Activated CD4-positive, CD25-positive, alpha-beta regulatory T cell treated with anti-CD3 and anti-CD28 coated beads, Interleukin-2, amount 50 U/mL, for 24 hours (primary cell): ENCODE results near the gene HRC.
A peak's percentile ranks its signal among the peaks of the same experiment; 100 is the strongest.

Experiments used
- ATAC-seq, 2 donors: fragments of 150-1000 bp; cut with Tn5 transposase; one replicate each; pipeline ENCODE4 v1.10.0; 2021; ENCODE audit warnings: mild to moderate bottlenecking in 1 of 2, moderate library complexity in 1 of 2

The HRC gene

DNA sequence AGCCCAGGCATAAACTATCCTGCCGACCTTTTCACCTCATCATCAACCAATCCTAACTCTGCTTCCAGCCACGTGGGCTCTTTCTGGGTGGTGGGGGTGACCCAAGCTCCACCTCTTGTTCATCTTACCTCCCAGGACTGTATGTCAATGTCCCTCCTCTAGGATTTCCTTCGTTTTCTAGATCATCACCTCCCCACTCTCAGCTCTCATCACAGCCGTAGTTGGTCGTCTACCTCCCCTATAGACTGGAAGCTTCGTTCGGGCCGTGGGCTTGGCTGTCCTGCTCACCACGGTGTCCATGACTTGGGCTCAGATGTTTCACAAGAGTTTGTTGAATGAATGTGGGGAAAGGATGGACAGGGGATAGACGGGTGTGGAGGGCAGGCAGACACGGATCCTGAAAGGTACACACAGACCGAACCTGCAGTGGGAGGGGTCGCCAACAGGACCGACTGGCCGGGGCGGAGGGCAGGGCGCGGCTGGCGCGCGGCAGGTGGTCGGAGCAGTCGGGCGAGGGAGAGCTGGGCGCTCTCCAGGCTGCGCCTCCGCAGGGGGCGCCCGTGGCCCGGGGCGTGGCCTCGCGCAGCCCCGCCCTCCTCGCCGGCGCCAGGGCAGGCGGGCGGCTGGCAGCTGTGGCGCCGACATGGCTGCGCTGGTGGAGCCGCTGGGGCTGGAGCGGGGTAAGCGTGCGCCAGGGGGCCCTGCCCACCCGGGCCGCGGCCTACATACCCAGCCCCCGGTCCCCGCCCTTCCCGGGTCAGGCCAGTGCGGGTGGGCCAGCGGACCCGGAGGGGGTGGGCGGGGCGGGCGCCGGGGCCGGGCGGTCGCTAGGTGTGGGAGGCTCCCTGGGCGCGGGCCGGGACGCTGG, 41.2 kb downstream of the HRC start, which contains the start of gene LIN7B:
Gene LIN7B, plus strand, starts transcription at position 609 of the 868 bp plus-strand sequence. Its CDS starts 35 bp downstream, at position 644.
- peak; percentile 67 to 70 for ATAC-seq

DNA sequence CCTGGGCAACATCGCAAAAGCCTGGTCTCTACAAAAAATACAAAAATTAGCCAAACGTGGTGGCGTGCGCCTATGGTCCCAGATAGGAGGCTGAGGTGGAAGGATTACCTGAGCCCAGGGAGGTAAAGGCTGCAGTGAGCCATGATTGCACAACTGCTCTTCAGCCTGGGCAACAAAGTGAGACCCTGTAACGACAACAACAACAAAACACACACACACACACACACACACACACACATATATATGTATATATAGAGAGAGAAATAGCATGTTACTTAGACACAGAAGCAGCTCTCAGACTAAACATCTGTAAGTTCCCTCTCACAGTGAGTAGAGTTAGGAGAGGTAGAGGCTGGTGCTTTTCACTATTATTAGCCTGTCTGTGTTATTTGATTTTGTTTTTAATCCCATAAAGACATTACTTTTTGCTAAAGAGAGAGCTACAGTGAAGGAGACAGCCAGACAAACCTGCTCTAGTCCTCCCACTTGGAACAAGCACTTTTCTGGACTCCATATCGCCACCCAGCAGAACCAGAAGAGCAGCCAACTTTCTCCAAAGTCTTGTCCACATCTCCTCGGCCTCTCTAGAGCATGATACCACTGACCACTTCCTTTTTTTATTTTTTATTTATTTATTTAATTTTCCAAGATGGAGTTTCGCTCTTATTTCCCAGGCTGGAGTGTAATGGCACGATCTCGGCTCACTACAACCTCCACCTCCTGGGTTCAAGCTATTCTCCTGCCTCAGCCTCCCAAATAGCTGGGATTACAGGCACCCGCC, 43.8 kb downstream of the HRC start:
- no peak for ATAC-seq

DNA sequence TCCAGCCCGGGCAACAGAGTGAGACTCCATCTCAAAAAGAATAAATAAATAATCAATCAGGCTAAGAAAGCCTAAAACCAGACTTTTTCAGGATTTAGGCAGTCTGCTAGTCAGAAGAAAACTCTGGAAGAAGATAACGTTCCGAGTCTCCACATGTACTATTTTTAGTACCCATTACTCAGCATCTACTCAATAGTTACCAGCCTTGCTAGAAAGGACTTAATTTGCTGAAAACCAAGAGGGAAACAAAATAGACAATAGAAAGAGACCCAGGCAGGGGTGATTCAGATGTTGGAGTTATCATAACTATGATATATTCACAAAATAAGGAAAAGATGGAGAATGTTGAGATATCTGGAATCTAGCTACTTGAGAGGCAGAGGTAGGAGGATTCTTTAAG, 44.6 kb downstream of the HRC start:
- no peak for ATAC-seq

DNA sequence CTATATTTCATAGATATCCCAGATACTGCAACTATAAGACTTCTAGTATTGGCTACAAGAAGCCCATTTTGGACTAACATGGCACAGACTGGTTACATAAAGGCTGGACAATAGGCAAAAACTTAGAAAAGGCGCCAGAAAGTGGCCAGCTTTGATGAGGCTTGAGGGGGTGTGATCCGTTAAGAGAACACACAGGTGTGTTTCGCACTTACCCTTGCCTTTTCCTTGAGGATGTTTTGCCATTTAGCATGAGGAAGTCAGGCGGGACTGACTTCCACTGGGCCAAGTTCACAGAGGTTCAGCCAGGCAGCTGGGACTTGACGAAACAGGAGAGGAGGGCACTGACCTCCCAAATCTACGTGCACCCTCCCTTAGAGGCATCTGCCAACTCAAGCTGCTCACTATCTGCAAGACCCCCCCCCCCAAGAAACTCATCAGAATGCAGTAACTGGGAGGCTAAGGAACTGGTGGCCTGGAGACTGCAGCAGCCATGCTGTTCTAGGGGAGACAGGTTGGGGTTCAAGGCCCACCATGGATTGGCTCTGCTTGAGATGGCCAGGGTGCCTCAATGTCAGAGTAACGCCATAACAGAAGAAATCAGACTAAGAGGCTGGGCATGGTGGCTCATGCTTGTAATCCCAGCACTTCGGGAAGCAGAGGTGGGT, 45.5 kb downstream of the HRC start:
- no peak for ATAC-seq

DNA sequence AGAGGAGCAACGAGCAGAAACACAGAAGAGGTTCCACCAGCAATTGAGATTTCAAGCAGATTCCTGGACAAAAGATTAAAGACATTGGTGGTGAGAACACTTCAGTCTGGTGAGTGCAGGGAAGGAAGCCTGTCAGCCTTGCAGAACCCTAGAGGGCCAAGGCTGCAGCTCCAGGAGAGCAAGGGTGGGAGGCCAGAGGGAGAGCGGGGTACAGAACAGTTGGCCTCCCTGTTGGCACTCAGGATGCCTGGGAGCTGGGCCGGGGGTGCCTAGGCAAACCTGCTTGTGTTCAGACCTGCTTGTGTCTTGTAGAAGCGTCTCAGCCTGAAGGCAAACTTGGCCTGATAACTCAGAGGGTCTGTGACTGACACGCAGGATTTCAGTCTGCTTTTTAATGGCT, 46.1 kb downstream of the HRC start:
- no peak for ATAC-seq

DNA sequence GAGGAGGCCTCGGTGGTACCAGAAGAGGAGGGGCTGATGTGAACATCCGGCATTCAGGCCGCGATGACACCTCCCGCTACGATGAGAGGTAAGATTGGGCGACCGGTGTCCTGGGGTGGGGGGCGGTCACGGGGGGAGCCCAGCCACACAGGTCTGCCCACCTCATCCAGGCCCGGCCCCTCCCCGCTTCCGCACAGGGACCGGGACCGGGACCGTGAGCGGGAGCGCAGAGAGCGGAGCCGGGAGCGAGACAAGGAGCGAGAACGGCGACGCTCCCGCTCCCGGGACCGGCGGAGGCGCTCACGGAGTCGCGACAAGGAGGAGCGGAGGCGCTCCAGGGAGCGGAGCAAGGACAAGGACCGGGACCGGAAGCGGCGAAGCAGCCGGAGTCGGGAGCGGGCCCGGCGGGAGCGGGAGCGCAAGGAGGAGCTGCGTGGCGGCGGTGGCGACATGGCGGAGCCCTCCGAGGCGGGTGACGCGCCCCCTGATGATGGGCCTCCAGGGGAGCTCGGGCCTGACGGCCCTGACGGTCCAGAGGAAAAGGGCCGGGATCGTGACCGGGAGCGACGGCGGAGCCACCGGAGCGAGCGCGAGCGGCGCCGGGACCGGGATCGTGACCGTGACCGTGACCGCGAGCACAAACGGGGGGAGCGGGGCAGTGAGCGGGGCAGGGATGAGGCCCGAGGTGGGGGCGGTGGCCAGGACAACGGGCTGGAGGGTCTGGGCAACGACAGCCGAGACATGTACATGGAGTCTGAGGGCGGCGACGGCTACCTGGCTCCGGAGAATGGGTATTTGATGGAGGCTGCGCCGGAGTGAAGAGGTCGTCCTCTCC, 47.4 kb downstream of the HRC start:
- ATAC-seq, result no peak

DNA sequence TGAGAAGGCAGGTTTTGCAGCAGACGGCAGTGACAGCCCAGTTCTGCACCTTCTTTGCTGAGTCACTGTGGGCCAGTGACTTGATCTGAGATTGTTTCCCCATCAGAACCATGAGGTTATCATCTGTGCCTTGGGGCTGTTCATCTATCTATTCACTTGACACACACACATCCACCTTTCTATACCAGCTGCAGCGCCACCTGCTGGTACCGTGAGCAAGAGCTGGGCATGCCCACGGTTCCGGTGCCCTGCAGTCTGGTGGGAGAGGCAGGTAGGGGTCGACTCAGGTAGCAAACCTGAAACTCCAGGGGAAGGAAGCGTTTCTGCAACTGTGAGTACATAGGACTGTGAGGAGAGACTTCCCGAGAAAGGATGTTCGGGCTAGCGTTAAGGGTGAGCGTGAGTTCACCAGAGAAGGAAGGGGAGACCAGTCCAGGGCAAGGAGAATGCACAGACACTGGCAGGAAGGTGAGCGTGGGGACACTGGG, 48.5 kb downstream of the HRC start:
- ATAC-seq, result peak; percentile 80 to 84

DNA sequence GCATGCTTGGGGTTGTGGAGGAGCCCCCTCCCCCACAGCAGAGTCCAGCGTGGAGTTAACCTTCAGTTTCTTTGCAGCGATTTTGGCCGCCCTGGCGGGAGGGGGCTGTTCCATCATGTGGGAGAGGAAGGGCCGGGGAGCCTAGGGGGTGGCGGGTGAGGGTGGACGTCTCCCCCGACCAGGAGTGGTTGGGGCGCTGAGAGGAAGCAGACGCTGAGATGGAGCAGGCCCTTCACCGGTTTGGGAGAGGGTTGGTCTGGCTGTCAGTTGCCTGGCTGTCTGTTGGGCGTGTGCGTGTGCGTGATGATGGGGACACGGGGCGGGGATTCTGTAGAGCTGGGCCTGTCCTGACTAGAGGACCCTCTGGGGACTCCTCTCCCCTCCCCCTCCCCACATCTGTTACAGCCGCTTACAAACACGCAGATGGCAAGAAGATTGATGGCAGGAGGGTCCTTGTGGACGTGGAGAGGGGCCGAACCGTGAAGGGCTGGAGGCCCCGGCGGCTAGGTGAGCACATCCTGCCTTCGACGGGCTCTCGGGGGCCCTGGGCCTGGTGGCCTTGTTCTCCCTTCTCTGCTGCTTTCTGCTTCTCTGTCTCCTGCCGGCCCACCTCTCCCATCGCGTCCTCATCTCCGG, 50.8 kb downstream of the HRC start:
- ATAC-seq, result no peak

DNA sequence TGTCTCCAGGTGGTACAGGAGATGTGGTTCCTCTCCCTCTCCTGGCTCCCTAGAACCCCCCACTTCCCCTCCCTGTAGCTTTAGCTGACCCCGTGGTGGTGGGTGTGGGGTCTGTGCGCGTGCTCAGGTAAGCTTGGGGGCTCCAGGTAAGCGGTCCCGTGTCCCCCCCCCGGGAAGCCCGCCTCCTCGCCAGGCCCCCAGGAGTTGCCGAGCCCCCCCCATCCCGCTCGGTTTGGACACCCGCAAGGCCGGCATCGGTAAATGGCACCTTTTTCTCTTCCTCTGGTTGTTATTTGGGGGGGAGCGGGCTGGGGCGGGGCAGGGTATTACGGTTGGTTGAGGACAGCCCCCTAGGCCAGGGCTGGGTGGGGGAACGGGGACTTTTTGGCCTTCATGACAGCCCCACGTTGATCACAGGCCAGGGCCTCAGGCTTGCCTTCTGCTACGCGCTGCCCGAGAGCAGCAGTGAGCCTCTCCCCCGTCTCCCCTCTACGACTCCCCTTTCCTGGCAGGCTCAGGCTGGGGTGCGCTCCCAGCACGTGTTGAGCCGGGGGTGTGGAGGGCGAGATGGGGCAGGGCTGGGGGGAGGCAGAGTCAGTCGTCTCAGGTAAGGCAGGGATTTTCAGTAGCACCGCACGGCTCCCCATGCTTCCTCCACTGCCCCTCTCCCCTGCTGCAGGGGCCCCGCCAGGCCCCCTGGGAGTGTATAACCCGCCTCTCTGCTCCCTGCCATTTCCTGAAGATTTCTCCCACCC, 51.7 kb downstream of the HRC start:
- ATAC-seq, result no peak

DNA sequence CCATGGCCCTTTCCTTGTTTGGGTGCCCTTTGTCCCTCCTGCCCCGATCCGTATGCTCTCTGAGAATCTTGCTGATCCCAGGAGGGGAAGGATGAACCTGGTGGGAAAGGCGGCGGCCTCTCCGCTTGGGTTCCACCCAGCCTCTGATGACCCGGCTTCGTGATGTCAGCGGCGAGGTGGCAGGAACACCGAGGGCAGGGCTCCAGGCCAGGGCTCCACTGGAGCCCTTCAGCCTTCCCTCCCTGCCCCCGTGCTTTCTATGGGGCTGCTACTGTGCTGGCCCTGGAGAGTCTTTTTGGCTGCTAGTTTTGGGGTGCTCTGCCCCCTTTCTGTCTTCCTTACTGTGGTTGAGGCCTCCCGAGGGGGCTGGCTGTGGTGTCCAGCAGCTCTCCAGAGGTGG, 52.9 kb downstream of the HRC start:
- ATAC-seq, result no peak
